ENCODE measurements around the gene CCDC33.

- no peak for TF ChIP-seq TCF12 (IDR thresholded peaks at IDR 0.05)
- TF ChIP-seq TAF1 (IDR thresholded peaks at IDR 0.05; ENCODE audit: borderline replicate concordance, low read depth, low read length): no peak
- no peak for TF ChIP-seq CTCF (IDR thresholded peaks at IDR 0.05)
- TF ChIP-seq EP300 (IDR thresholded peaks at IDR 0.05; ENCODE audit: borderline replicate concordance in 1 of 2, low read depth in 1 of 2, low read length in 1 of 2): no peak
- TF ChIP-seq REST (IDR thresholded peaks at IDR 0.05; ENCODE audit: low read depth, low read length): no peak
- TF ChIP-seq YY1 (IDR thresholded peaks at IDR 0.05; ENCODE audit: low read depth): no peak
- no peak for TF ChIP-seq POLR2AphosphoS5 (IDR thresholded peaks at IDR 0.05; ENCODE audit: low read depth, low read length)
- TF ChIP-seq MXI1 (IDR thresholded peaks at IDR 0.05; ENCODE audit: low read depth, low read length): no peak
- TF ChIP-seq NRF1 (IDR thresholded peaks at IDR 0.05; ENCODE audit: low read depth, low read length): no peak
Observed at GRCh38 chr15:74364936-74365597, 128.9 kb downstream of the CCDC33 start.
